ENCODE measurements around the gene WWTR1.

The WWTR1 gene

GRCh38 chr3:149523512-149524299, 134.1 kb downstream of the WWTR1 start:
- no peak for DNase-seq

DNA sequence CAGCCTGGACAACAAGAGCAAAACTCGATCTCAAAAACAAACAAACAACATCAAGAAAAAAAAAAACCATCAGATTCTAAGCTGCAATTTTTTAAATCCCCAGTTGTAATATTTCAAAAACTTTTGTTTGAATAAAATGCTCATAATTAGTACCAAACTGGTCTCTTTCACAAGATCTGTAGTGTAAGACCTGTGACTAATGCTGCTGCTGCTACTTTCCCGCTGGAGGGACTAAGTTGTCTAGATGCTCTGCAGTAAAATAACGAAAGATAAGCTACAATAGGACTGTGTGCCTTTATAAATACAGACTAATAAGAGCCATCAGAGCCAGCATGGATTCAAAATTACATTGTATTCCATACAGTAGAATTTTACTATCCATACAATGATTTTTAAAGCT, 137.9 kb downstream of the WWTR1 start:
- no peak for DNase-seq

DNA sequence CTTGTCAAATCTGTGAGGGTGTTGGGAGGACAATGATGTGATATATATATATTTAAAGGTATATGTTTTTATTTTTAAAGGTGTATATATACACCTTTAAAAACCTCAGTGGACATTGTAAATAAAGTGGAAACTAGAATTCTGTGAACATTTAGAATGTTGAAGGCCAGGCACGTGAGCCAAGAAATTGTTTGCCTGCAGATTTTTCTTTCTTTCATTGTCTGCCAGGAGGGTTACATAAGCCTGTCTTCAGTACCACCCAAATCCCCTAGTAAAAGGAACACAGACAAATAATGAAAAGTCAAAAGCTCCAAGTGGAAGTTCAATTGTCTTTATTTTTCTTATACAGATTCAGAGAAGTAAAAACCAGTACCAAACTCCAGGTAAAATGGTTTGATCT, 140.9 kb downstream of the WWTR1 start:
- DNase-seq, result no peak

DNA sequence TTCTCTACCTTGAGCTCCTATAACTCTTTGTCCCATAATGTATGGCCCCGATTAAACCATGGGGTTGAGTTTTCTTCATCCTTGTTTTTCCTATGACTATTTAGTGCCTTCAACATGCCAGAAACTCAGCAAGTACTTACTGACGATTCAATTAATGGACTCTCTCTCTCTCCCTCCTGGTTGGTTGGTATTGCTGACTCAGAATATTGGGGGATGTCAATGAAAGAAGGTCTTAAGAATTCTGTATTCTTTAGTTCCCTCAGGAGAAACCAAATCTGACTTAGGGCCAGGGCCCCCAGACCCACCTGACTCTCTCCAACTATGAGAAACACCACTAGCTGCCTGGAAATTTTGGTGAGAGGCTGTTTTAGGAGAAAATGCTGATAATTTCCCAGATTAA, 142.6 kb downstream of the WWTR1 start:
- DNase-seq, result no peak

DNA sequence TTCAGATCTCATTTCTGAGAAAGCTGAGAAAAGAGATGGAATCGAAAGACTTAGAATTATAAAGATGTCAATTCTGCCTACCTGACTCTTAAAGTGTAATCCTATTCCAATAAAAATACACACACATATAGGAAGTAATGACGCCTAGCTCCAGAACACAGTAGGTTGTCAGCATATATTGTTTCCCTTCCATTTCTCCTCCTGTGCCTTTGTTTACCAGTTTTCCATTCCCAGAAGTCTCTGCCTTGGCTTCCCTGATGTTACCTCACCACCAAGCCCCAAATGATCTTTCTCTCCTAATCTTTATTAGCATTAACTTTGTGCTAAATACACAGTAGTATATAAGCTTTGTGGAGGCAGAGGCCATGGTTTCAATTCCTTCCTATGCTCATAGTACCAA, 143.4 kb downstream of the WWTR1 start:
- DNase-seq, result no peak

DNA sequence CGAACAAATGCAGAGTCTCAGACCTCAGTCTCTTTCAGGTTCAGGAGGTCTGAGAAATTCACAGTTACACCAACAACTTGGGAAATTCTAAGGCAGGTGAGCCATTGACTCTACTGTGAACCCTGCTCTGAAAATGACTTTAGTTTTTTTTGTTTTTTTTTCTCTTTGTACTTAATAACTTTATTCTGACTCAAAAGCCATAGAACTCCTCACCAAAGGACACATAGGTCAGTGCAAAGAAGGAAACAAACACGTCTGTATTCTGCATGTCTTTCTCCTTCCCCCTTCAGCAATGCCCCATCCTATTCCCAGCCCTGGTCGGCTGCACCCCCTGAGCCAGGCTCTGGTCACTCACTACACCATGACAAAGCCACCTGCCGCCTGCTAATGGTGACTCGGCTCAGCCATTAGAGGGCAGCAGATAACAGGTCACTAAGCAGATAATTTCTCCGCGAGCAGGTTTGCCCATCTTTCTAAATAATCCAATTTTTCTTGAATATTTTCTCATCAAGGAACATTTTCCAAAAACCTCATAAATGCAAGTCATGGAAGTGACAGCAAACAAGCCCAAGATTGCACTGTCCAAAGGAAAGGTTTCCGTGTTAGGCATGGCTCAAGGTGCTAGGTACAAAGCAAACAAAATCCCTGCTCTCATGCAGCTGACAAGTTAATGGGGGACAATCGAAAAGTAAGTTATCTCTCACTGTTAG, 145.6 kb downstream of the WWTR1 start:
- peak; percentile 79 for DNase-seq

DNA sequence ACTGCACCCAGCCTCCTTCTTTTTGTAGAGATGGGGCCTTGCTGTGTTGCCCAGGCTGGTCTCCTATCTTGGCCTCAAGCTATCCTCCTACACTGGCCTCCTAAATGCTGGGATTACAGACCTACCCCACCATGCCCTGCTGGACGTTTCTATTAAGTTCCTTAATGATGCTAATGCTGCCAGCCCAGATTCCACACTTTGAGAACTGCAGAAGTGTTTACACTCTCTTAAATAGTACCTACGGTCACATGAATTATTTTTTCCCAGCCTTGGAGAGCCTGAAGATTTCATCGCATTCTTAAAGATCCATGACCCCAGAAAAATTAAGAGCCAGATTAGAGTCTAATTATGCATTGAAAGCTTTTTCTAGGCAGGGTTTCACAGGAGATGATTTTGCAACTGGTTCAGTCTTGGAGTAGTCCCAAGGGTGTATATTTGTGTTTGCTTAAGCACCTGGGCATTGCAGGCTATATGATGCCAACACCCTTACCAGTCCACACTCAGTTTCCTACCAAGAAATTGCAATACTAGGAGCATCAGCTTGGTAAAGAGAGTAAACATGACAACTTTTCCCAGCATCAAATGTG, 146.7 kb downstream of the WWTR1 start:
- DNase-seq, result no peak

DNA sequence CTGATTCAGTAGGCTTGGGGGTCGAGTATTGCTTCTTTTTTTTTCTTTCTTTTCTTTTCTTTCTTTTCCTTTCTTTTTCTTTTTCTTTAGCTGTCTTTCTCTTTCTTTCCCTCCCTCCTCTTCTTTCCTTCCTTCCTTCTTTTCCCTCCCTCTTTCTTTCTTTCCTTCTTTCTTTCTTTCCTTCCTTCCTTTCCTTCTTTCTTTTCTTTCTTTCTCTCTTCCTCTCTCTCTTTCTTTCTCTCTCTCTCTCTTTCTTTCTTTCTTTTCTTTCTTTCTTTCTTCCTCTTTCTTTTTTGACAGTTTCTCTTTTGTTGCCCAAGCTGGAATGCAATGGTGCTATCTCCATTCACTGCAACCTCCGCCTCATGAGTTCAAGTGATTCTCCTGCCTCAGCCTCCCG, 147.3 kb downstream of the WWTR1 start:
- no peak for DNase-seq

GRCh38 chr3:149509526-149509925, 148.3 kb downstream of the WWTR1 start:
- DNase-seq, result no peak

- DNase-seq, result no peak
Measured at GRCh38 chr3:149507491-149508324, 150.1 kb downstream of the WWTR1 start.

DNA sequence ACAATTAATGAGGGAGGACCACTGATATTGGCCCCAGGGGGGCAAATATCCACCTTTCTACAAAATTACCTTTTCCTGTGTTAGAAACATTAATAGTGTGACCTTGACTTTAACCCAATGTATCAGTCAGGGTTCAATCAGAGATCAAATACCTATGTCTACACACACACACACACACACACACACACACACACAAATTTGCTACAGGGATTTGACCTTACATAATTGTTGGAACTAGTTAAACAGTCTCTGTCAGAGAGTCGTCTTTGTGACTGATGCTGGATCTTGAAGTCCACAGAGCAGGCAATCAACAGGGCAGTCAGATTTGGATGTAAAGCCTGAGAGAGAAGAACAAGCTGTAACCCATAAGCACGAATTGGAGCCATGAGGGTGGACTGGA, 150.9 kb downstream of the WWTR1 start:
- no peak for DNase-seq

DNA sequence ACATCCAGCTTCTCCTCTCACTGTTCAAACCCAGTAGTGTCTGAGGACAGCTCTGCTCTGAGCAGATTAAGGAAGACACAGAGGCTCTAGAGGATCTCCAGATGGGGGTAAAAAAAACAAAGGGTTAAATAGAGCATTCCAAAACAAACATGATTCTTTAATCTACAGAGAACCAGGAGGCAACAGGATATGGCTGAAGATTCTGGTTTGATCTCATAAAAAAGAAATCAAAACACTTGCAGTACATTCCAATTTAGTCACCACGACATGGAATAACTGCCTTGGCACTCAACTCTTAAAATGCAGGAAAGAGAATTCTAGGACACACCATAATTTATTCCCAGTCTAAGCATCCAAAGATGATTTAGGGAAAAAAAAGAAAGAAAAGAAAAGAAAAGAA, 151.3 kb downstream of the WWTR1 start:
- DNase-seq, result no peak

GRCh38 chr3:149502438-149502837, 155.4 kb downstream of the WWTR1 start:
- no peak for DNase-seq

DNA sequence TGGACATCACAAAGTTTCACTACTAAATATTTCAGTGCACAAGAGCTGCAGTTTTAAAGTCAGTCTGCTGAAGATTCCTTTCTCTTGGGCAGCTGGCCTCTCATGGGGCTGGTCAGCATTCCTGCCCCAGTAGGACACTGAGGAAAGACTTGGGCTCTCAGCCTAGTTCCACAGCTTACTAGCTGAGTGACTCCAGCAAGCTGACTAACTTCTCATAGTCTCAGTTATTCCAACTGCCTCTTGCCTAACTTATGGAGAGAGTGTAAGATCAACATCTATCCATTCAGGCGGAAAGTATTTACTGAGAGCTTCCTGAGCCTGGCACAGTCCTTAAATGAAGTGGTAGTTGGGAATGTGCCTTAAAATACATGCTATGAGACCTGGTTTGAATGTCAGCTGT, 156.3 kb downstream of the WWTR1 start:
- DNase-seq, result no peak

GRCh38 chr3:149497966-149498670, 159.7 kb downstream of the WWTR1 start:
- no peak for DNase-seq

DNA sequence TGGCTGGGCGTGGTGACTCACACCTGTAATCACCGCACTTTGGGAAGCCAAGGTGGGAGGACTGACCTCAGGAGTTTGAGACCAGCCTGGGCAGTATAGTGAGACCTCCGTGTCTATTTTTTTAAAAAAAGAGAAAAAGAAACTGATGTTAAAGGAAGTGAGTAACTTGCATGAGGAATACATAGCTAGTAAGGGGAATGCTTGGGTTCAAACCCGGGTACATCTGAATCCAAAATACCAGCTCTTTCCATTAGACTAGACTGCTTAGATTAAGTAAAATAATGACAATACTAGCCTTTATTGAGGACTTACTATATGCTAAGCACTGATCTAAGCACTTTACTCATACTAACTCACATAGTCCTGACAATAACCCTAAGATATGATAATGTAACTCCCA, 160.9 kb downstream of the WWTR1 start:
- no peak for DNase-seq

DNA sequence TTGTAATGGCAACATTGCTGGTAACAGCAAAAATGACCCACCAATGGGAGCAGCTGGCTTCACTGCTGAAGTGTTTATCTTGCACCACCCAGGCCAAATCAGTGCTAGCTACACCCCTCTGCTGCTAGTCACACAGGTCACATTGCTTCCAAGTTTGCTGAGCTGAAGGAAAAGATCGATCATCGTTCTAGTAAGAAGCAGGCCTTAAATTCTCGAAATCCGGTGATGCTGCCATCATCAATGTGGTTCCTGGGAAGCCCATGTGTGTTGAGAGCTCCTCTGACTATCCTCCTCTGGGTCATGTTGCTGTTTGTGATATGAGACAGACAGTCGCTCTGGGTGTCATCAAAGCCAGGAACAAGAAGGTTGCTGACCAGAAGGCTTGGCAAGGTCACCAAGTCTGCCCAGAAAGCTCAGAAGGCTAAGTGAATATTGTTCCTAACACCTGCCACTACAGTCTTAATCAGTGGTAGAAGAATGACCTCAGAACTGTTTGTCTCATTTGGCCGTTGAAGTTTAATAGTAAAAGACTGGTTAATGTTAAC, 162.2 kb downstream of the WWTR1 start:
- no peak for DNase-seq

DNA sequence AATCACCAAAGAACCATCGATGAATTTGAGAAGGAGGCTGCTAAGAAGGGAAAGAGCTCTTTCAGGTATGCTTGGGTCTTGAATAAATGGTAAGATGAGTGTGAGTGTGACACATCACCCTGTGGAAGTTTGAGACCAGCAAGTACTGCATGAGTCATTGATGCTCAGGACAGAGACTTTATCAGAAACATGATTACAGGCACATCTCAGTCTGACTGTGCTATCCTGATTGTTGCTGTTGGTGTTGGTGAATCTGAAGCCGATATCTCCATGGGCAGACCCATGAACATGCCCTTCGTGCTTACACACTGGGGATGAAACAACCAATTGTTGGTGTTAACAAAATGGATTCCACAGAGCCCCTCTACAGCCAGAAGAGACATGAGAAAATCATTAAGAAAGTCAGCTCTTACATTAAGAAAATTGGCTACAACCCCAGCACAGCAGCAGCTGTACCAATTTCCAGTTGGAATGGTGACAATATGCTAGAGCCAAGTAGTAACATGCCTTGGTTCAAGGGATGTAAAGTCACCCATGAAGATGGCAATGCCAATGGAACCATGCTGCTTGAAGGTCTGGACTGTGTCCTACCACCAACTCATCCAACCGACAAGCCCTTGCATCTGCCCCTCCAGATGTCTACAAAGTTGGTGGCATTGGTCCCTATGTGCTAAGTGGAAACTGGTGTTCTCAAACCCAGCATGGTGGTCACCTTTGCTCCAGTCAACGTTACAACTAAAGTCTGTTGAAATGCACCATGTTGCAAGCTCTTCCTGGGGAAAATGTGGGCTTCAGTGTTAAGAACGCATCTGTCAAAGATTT, 162.9 kb downstream of the WWTR1 start:
- DNase-seq, result no peak

DNA sequence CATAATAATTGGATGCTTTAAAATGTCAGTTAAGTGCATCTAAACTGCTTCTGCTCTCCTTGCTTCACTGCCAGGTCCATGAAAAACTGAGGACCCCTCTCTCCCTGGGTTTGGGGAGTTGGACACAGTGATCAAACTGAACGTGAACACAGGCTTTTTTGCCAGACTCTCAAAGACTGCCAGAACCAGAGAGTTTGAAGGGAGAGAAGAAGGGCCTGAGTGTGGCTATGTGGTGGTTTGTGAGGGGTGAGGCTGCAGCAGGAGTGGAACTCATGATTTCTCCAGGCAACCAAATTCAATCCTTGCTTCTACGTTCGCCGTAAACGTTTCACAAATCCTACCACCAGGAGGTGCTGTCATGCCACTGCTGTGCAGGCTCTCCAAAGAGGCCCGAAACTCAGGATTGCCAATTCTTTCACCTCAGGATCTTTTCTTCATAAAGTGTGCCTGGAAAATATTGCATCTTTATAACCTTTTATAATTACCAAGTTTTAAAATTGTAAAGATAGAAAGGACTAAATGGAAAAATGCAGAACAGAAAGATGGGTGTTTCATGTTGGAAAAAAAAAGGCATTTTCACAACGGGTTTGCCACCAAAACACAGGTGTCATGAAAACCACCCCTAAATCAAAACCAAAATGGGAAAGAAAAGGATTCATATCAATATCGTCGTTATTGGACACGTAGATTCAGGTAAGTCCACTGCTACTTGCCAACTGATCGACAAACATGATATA, 163.6 kb downstream of the WWTR1 start:
- DNase-seq, result peak; percentile 77

GRCh38 chr3:149493315-149494021, 164.4 kb downstream of the WWTR1 start:
- DNase-seq, result peak; percentile 33
